Activated T-cell treated with anti-CD3 and anti-CD28 coated beads, Interleukin-2, amount 50 U/mL, for 72 hours (primary cell): ENCODE measurements around the gene SCN4A. TPM values are rescaled to one million over a fixed set of nuclear protein-coding genes. Genes with fewer than 3 reads are reported as not detected.

Experiments
- ATAC-seq, 2 donors: fragments of 150-1000 bp; cut with Tn5 transposase; replicated peaks in 1 of 2; 2 replicates each; pipeline ENCODE4 v1.10.0; 2021; ENCODE audit warnings: moderate library complexity in 2 of 2, mild to moderate bottlenecking in 1 of 2
- DNase-seq, 2 donors: peaks; one replicate each; pipeline ENCODE4 v3.0.0; 2021 to 2022; ENCODE audit warnings: mixed read lengths in 1 of 2
- H3K27ac Mint-ChIP-seq: one replicate; pipeline ENCODE4 v1.8.0; 2022; ENCODE audit warnings: mild to moderate bottlenecking, moderate library complexity, mixed read lengths
- H3K27me3 Mint-ChIP-seq: one replicate; pipeline ENCODE4 v1.8.0; 2022; ENCODE audit warnings: low read depth, mixed read lengths
- H3K36me3 Mint-ChIP-seq, 2 donors: one replicate each; pipeline ENCODE4 v1.8.0; 2022; ENCODE audit warnings: mixed read lengths in 2 of 2, mild to moderate bottlenecking in 1 of 2; ENCODE audit not compliant: insufficient read depth in 2 of 2
- H3K4me1 Mint-ChIP-seq: one replicate; pipeline ENCODE4 v1.8.0; 2022; ENCODE audit warnings: low read depth, mixed read lengths
- H3K4me3 Mint-ChIP-seq, 2 donors: one replicate each; pipeline ENCODE4 v1.8.0; 2022; ENCODE audit warnings: mild to moderate bottlenecking in 2 of 2, mixed read lengths in 2 of 2, moderate library complexity in 2 of 2
- H3K9me3 Mint-ChIP-seq, 2 donors: one replicate each; pipeline ENCODE4 v1.8.0; 2022; ENCODE audit warnings: mixed read lengths in 2 of 2
- total RNA-seq, 2 donors: library from RNA; stranded (reverse); gene quantifications; one replicate each; pipeline ENCODE4 v1.2.3, GENCODE V29; 2022

The SCN4A gene
- total RNA-seq, 2 donors from 2014 or later = 0.93 to 1.0 TPM

GRCh38 chr17:63949576-63950250 lies 23.0 kb downstream of the SCN4A start:
- H3K36me3 Mint-ChIP-seq = no peaks in the 10 kb centered on the region
- H3K4me3 Mint-ChIP-seq = no peak overlapping the region
- no peaks in the 10 kb centered on the region for H3K9me3 Mint-ChIP-seq
- no peak for DNase-seq
- no peaks in the 10 kb centered on the region for H3K27me3 Mint-ChIP-seq
- H3K27ac Mint-ChIP-seq = no peak overlapping the region
- H3K4me1 Mint-ChIP-seq = peaks cover 27% of the 10 kb centered on the region
- no peak for ATAC-seq

- no peaks in the 10 kb centered on the region for H3K27me3 Mint-ChIP-seq
- no peak overlapping the region for H3K4me3 Mint-ChIP-seq
Observed at GRCh38 chr17:63948521-63948920, 24.2 kb downstream of the SCN4A start.

GRCh38 chr17:63947711-63948330 lies 24.9 kb downstream of the SCN4A start:
- Mint-ChIP-seq H3K27me3 (no peaks in the 10 kb centered on the region), H3K27ac (no peak overlapping the region), H3K36me3 (no peaks in the 10 kb centered on the region), H3K4me3 (no peak overlapping the region), H3K4me1 (peaks cover 16% of the 10 kb centered on the region), H3K9me3 (no peaks in the 10 kb centered on the region)
- DNase-seq = no peak
- ATAC-seq = no peak

More at GRCh38 chr17:63948521-63948920, 24.2 kb downstream of the SCN4A start:
- no peaks in the 10 kb centered on the region for H3K36me3 Mint-ChIP-seq
- H3K27ac Mint-ChIP-seq = no peak overlapping the region
- no peak for ATAC-seq
- no peaks in the 10 kb centered on the region for H3K9me3 Mint-ChIP-seq
- no peak for DNase-seq
- H3K4me1 Mint-ChIP-seq = peaks cover 16% of the 10 kb centered on the region

- no peaks in the 10 kb centered on the region for H3K9me3 Mint-ChIP-seq
- peak overlapping the region; percentile 76 for H3K27ac Mint-ChIP-seq
- DNase-seq (peak; percentile 78 to 82), ATAC-seq (peak; percentile 92 to 95)
- H3K36me3 Mint-ChIP-seq = no peaks in the 10 kb centered on the region
- H3K4me3 Mint-ChIP-seq = peak overlapping the region; percentile 72 to 74
- peaks cover 11% of the 10 kb centered on the region for H3K4me1 Mint-ChIP-seq
- H3K27me3 Mint-ChIP-seq = no peaks in the 10 kb centered on the region
Observed at GRCh38 chr17:63946440-63947363, 26.0 kb downstream of the SCN4A start.

GRCh38 chr17:63945784-63946439 lies 26.8 kb downstream of the SCN4A start:
- H3K9me3 Mint-ChIP-seq = no peaks in the 10 kb centered on the region
- H3K4me1 Mint-ChIP-seq = peaks cover 11% of the 10 kb centered on the region
- DNase-seq (peak in 1 of 2 donors; percentile 17), ATAC-seq (no peak)
- no peaks in the 10 kb centered on the region for H3K36me3 Mint-ChIP-seq
- H3K27me3 Mint-ChIP-seq = no peaks in the 10 kb centered on the region
- H3K27ac Mint-ChIP-seq = no peak overlapping the region
- no peak overlapping the region for H3K4me3 Mint-ChIP-seq

GRCh38 chr17:63944736-63945499 lies 27.8 kb downstream of the SCN4A start:
- H3K9me3 Mint-ChIP-seq = no peaks in the 10 kb centered on the region
- no peak overlapping the region for H3K27ac Mint-ChIP-seq
- no peaks in the 10 kb centered on the region for H3K36me3 Mint-ChIP-seq
- peaks cover 11% of the 10 kb centered on the region for H3K4me1 Mint-ChIP-seq
- DNase-seq (no peak), ATAC-seq (no peak)
- H3K4me3 Mint-ChIP-seq = no peak overlapping the region
- H3K27me3 Mint-ChIP-seq = no peaks in the 10 kb centered on the region

GRCh38 chr17:63943745-63944144 lies 29.0 kb downstream of the SCN4A start:
- peaks cover 11% of the 10 kb centered on the region for H3K4me1 Mint-ChIP-seq
- H3K9me3 Mint-ChIP-seq = no peaks in the 10 kb centered on the region
- DNase-seq = no peak
- no peak overlapping the region for H3K27ac Mint-ChIP-seq
- no peak overlapping the region for H3K4me3 Mint-ChIP-seq
- ATAC-seq = no peak
- H3K36me3 Mint-ChIP-seq = no peaks in the 10 kb centered on the region
- no peaks in the 10 kb centered on the region for H3K27me3 Mint-ChIP-seq

- Mint-ChIP-seq H3K4me3 (no peak overlapping the region), H3K9me3 (no peaks in the 10 kb centered on the region), H3K36me3 (no peaks in the 10 kb centered on the region), H3K27me3 (no peaks in the 10 kb centered on the region), H3K27ac (no peak overlapping the region), H3K4me1 (peaks cover 11% of the 10 kb centered on the region)
- no peak for ATAC-seq
- DNase-seq = no peak
Observed at GRCh38 chr17:63942309-63942985, 30.3 kb downstream of the SCN4A start.

- Mint-ChIP-seq H3K27ac (no peak overlapping the region), H3K36me3 (no peaks in the 10 kb centered on the region), H3K27me3 (no peaks in the 10 kb centered on the region), H3K4me3 (no peak overlapping the region), H3K9me3 (no peaks in the 10 kb centered on the region), H3K4me1 (peaks cover 9% of the 10 kb centered on the region)
- no peak for DNase-seq
- no peak for ATAC-seq
Observed at GRCh38 chr17:63941751-63942150, 31.0 kb downstream of the SCN4A start.

- DNase-seq (no peak), ATAC-seq (no peak)
- Mint-ChIP-seq H3K9me3 (no peaks in the 10 kb centered on the region), H3K27ac (no peak overlapping the region), H3K4me3 (no peak overlapping the region), H3K36me3 (no peaks in the 10 kb centered on the region), H3K4me1 (peaks cover 3% of the 10 kb centered on the region), H3K27me3 (no peaks in the 10 kb centered on the region)
Observed at GRCh38 chr17:63941162-63941561, 31.6 kb downstream of the SCN4A start.

GRCh38 chr17:63940584-63940983 lies 32.1 kb downstream of the SCN4A start:
- no peaks in the 10 kb centered on the region for H3K4me1 Mint-ChIP-seq
- H3K9me3 Mint-ChIP-seq = no peaks in the 10 kb centered on the region
- no peak for ATAC-seq
- no peak for DNase-seq
- H3K27me3 Mint-ChIP-seq = no peaks in the 10 kb centered on the region
- H3K36me3 Mint-ChIP-seq = no peaks in the 10 kb centered on the region
- no peak overlapping the region for H3K27ac Mint-ChIP-seq
- no peak overlapping the region for H3K4me3 Mint-ChIP-seq

GRCh38 chr17:63939884-63940283 lies 32.8 kb downstream of the SCN4A start:
- DNase-seq (no peak), ATAC-seq (no peak)
- H3K27me3 Mint-ChIP-seq = no peaks in the 10 kb centered on the region
- no peaks in the 10 kb centered on the region for H3K4me1 Mint-ChIP-seq
- H3K36me3 Mint-ChIP-seq = no peaks in the 10 kb centered on the region
- H3K4me3 Mint-ChIP-seq = no peak overlapping the region
- H3K9me3 Mint-ChIP-seq = no peaks in the 10 kb centered on the region
- H3K27ac Mint-ChIP-seq = no peak overlapping the region
